H9 (cell line): Measurements from ENCODE around the gene SETSIP. TPM values are rescaled to one million over a fixed set of nuclear protein-coding genes. Genes with fewer than 3 reads are reported as not detected.

Experiments
- DNase-seq: peaks from one replicate; pipeline ENCODE4 v3.0.0-alpha.2; 2017
- H2AFZ ChIP-seq: one replicate; pipeline ENCODE4 v1.6.1; 2013; ENCODE audit warnings: mild to moderate bottlenecking, low read length, control low read depth, moderate library complexity
- H2AK5ac ChIP-seq: 2 replicates; pipeline ENCODE4 v1.6.1; 2013; ENCODE audit warnings: low read length, control low read depth, mixed read lengths; ENCODE audit not compliant: insufficient read length
- H2BK120ac ChIP-seq: one replicate; pipeline ENCODE4 v1.6.1; 2013; ENCODE audit warnings: low read depth, mild to moderate bottlenecking, low read length, control low read depth, inconsistent platforms; ENCODE audit not compliant: poor library complexity, severe bottlenecking
- H2BK12ac ChIP-seq: 2 replicates; pipeline ENCODE4 v1.6.1; 2013; ENCODE audit warnings: low read length, control low read depth, mixed read lengths, low read depth; ENCODE audit not compliant: insufficient read length
- H2BK15ac ChIP-seq: 2 replicates; pipeline ENCODE4 v1.6.1; 2013; ENCODE audit warnings: low read depth, low read length, control low read depth
- H2BK20ac ChIP-seq: one replicate; pipeline ENCODE4 v1.6.1; 2013; ENCODE audit warnings: low read depth, mild to moderate bottlenecking, low read length, control low read depth, inconsistent platforms; ENCODE audit not compliant: poor library complexity, severe bottlenecking
- H2BK5ac ChIP-seq: 2 replicates; pipeline ENCODE4 v1.6.1; 2013; ENCODE audit warnings: low read length, control low read depth, mixed read lengths; ENCODE audit not compliant: insufficient read length
- H3K14ac ChIP-seq: 2 replicates; pipeline ENCODE4 v1.6.1; 2013; ENCODE audit warnings: low read length, control low read depth; ENCODE audit not compliant: insufficient read depth
- H3K18ac ChIP-seq: 2 replicates; pipeline ENCODE4 v1.6.1; 2013; ENCODE audit warnings: low read depth, mild to moderate bottlenecking, mixed read lengths, low read length, control low read depth; ENCODE audit not compliant: insufficient read length
- H3K23ac ChIP-seq: 2 replicates; pipeline ENCODE4 v1.6.1; 2013; ENCODE audit warnings: low read length, control low read depth, mixed read lengths, low read depth; ENCODE audit not compliant: insufficient read length
- H3K23me2 ChIP-seq: 2 replicates; pipeline ENCODE4 v1.6.1; 2013; ENCODE audit warnings: low read depth, mild to moderate bottlenecking, mixed read lengths, low read length, control low read depth; ENCODE audit not compliant: insufficient read length, poor library complexity, severe bottlenecking
- H3K27ac ChIP-seq: 2 replicates; pipeline ENCODE4 v1.5.1; 2013; ENCODE audit warnings: low read length, control low read depth, mixed read lengths, low read depth; ENCODE audit not compliant: insufficient read length
- H3K27me3 ChIP-seq: 2 replicates; pipeline ENCODE4 v1.6.1; 2013; ENCODE audit warnings: low read length, control low read depth, inconsistent platforms; ENCODE audit not compliant: insufficient read depth
- H3K4ac ChIP-seq: 2 replicates; pipeline ENCODE4 v1.6.1; 2013; ENCODE audit warnings: low read depth, mild to moderate bottlenecking, control low read depth, inconsistent platforms, low read length, moderate library complexity
- H3K4me1 ChIP-seq: 2 replicates; pipeline ENCODE4 v1.6.1; 2013; ENCODE audit warnings: low read length, control low read depth, inconsistent platforms; ENCODE audit not compliant: insufficient read depth
- H3K4me2 ChIP-seq: 2 replicates; pipeline ENCODE4 v1.6.1; 2013; ENCODE audit warnings: low read length, control low read depth, mixed read lengths; ENCODE audit not compliant: insufficient read length, insufficient read depth
- H3K56ac ChIP-seq: 2 replicates; pipeline ENCODE4 v1.6.1; 2013; ENCODE audit warnings: low read depth, mild to moderate bottlenecking, mixed read lengths, low read length, control low read depth; ENCODE audit not compliant: insufficient read length
- H3K79me1 ChIP-seq: 2 replicates; pipeline ENCODE4 v1.6.1; 2013; ENCODE audit warnings: low read depth, mild to moderate bottlenecking, moderate library complexity, low read length, control low read depth, inconsistent platforms; ENCODE audit not compliant: insufficient read depth, poor library complexity, severe bottlenecking
- H3K79me2 ChIP-seq: 2 replicates; pipeline ENCODE4 v1.6.1; 2013; ENCODE audit warnings: low read length, control low read depth, inconsistent platforms; ENCODE audit not compliant: insufficient read depth
- H3K9ac ChIP-seq: 2 replicates; pipeline ENCODE4 v1.6.1; 2013; ENCODE audit warnings: low read length, control low read depth, mixed read lengths; ENCODE audit not compliant: insufficient read length; ENCODE audit errors: extremely low read depth
- H3K9me3 ChIP-seq: one replicate; pipeline ENCODE4 v1.6.1; 2013; ENCODE audit warnings: low read depth, low read length, inconsistent platforms; ENCODE audit not compliant: control insufficient read depth
- H3T11ph ChIP-seq: one replicate; pipeline ENCODE4 v1.6.1; 2013; ENCODE audit warnings: mild to moderate bottlenecking, low read length, control low read depth, inconsistent platforms
- H4K20me1 ChIP-seq: one replicate; pipeline ENCODE4 v1.6.1; 2013; ENCODE audit not compliant: control insufficient read depth, insufficient read length, insufficient read depth
- H4K5ac ChIP-seq: 2 replicates; pipeline ENCODE4 v1.6.1; 2013; ENCODE audit warnings: low read depth, mild to moderate bottlenecking, mixed read lengths, low read length, control low read depth; ENCODE audit not compliant: insufficient read length
- H4K8ac ChIP-seq: replicated peaks from 2 replicates; pipeline ENCODE4 v1.6.1; 2013; ENCODE audit warnings: low read length, control low read depth, mixed read lengths, low read depth; ENCODE audit not compliant: insufficient read length
- H4K91ac ChIP-seq: 2 replicates; pipeline ENCODE4 v1.6.1; 2013; ENCODE audit warnings: low read depth, mild to moderate bottlenecking, moderate library complexity, mixed read lengths, low read length, control low read depth; ENCODE audit not compliant: insufficient read length
- H3K27ac Mint-ChIP-seq, 3 experiments: 2 replicates in 2 of 3; 3 replicates in 1 of 3; pipeline ENCODE4 v1.8.0; 2020 to 2021; ENCODE audit warnings: mixed read lengths in 3 of 3, mild to moderate bottlenecking in 1 of 3, moderate library complexity in 1 of 3
- H3K27me3 Mint-ChIP-seq: 2 replicates; pipeline ENCODE4 v1.8.0; 2021; ENCODE audit warnings: low read depth, mild to moderate bottlenecking, moderate library complexity, mixed read lengths
- H3K36me3 Mint-ChIP-seq, 3 experiments: 2 replicates in 2 of 3; 3 replicates in 1 of 3; pipeline ENCODE4 v1.8.0; 2020 to 2021; ENCODE audit warnings: low read depth in 3 of 3, mixed read lengths in 3 of 3; ENCODE audit not compliant: insufficient read depth in 1 of 3
- H3K4me1 Mint-ChIP-seq, 2 experiments: 2 replicates each; pipeline ENCODE4 v1.8.0; 2020; ENCODE audit warnings: mixed read lengths in 2 of 2
- H3K4me3 Mint-ChIP-seq, 2 experiments: 2 replicates in 1 of 2; 3 replicates in 1 of 2; pipeline ENCODE4 v1.8.0; 2020 to 2021; ENCODE audit warnings: mild to moderate bottlenecking in 2 of 2, mixed read lengths in 2 of 2, moderate library complexity in 1 of 2
- H3K9me3 Mint-ChIP-seq, 2 experiments: 2 replicates in 1 of 2; 3 replicates in 1 of 2; pipeline ENCODE4 v1.8.0; 2020; ENCODE audit warnings: mild to moderate bottlenecking in 2 of 2, mixed read lengths in 2 of 2, moderate library complexity in 1 of 2
- WGBS: extraction: QIAGEN DNeasy Blood & Tissue Kit; methylation state at CpG from one replicate; pipeline ENCODE4 v1.1.7; 2013; ENCODE audit warnings: missing lambda C conversion rate, low lambda C conversion rate, mixed read lengths; ENCODE audit not compliant: insufficient read length; ENCODE audit errors: extremely low coverage; 5-methylcytosine and 5-hydroxymethylcytosine counted together
- total RNA-seq: library from RNA; stranded (reverse); gene quantifications from 2 replicates; pipeline ENCODE4 v1.2.1, GENCODE V29; 2021
- TF ChIP-seq, protein P1 (sequence below): fragments of 200-600 bp; sonication (generic); conservative IDR thresholded peaks from 3 replicates; pipeline ENCODE4 v1.8.0; 2021; ENCODE audit warnings: antibody characterized with exemption, mild to moderate bottlenecking

Gene SETSIP
- total RNA-seq, 1 experiment from 2014 or later = 0.35 TPM

GRCh38 chr1:92095874-92096273 is 20.7 kb upstream of the SETSIP start:
- H4K8ac ChIP-seq = no peak overlapping the region
- H2BK120ac ChIP-seq = no peak overlapping the region
- TF ChIP-seq, protein P1, sequence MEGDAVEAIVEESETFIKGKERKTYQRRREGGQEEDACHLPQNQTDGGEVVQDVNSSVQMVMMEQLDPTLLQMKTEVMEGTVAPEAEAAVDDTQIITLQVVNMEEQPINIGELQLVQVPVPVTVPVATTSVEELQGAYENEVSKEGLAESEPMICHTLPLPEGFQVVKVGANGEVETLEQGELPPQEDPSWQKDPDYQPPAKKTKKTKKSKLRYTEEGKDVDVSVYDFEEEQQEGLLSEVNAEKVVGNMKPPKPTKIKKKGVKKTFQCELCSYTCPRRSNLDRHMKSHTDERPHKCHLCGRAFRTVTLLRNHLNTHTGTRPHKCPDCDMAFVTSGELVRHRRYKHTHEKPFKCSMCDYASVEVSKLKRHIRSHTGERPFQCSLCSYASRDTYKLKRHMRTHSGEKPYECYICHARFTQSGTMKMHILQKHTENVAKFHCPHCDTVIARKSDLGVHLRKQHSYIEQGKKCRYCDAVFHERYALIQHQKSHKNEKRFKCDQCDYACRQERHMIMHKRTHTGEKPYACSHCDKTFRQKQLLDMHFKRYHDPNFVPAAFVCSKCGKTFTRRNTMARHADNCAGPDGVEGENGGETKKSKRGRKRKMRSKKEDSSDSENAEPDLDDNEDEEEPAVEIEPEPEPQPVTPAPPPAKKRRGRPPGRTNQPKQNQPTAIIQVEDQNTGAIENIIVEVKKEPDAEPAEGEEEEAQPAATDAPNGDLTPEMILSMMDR = no peak
- no peak overlapping the region for H2BK15ac ChIP-seq
- no peaks in the 10 kb centered on the region for H3K4me1 ChIP-seq
- H3K27me3 ChIP-seq = no peaks in the 10 kb centered on the region
- H2BK20ac ChIP-seq = no peak overlapping the region
- no peak overlapping the region for H3T11ph ChIP-seq
- H3K4me2 ChIP-seq = no peak overlapping the region
- H3K4me3 Mint-ChIP-seq = no peak overlapping the region
- H3K36me3 Mint-ChIP-seq = no peaks in the 10 kb centered on the region
- H3K14ac ChIP-seq = no peak overlapping the region
- no peaks in the 10 kb centered on the region for H3K79me1 ChIP-seq
- H3K18ac ChIP-seq = no peak overlapping the region
- no peak for DNase-seq
- no peaks in the 10 kb centered on the region for H3K23me2 ChIP-seq
- 0 out of 4 replicates have a peak, but pooled peaks cover 0 to 2% of the 10 kb centered on the region in 2 experiments for H3K4me1 Mint-ChIP-seq
- no peak overlapping the region for H3K4ac ChIP-seq
- no peak overlapping the region for H4K5ac ChIP-seq
- no peak overlapping the region for H2BK12ac ChIP-seq
- H4K91ac ChIP-seq = no peak overlapping the region
- no peaks in the 10 kb centered on the region; a peak in 1 of 5 replicates for H3K9me3 Mint-ChIP-seq
- no peak overlapping the region for H2AFZ ChIP-seq
- no peak overlapping the region for H3K23ac ChIP-seq
- H2BK5ac ChIP-seq = no peak overlapping the region
- no peaks in the 10 kb centered on the region for H3K27me3 Mint-ChIP-seq
- H3K9me3 ChIP-seq = no peaks in the 10 kb centered on the region
- H2AK5ac ChIP-seq = no peak overlapping the region
- no peak overlapping the region for H3K27ac Mint-ChIP-seq
- no peak overlapping the region for H3K56ac ChIP-seq
- no peaks in the 10 kb centered on the region for H3K79me2 ChIP-seq
- no peaks in the 10 kb centered on the region for H4K20me1 ChIP-seq
- no peak overlapping the region for H3K9ac ChIP-seq
- no peak overlapping the region for H3K27ac ChIP-seq
- WGBS = no CpG with 5 or more reads among the region's 5 CpGs
